Dermis blood vessel endothelial cell (primary cell): ENCODE data around the gene CAMTA1. TPM values are rescaled to one million over a fixed set of nuclear protein-coding genes. Genes with fewer than 3 reads are reported as not detected.
"Not testable (repeated sequence)": the region's sequence is repeated elsewhere in the genome, so short reads cannot be mapped to it uniquely, and the experiment has no call there.

ENCODE experiments used
- DNase-seq: peaks from one replicate; pipeline ENCODE4 v3.0.0; 2010
- total RNA-seq: library from RNA; depleted of rRNA; stranded (reverse); fragments of >200 nt; gene quantifications from 2 replicates; pipeline ENCODE4 v1.2.3, GENCODE V29; 2014

Gene CAMTA1
- total RNA-seq, 1 donor from 2014 or later = 58.4 TPM

- peak; percentile 31 for DNase-seq
Measured at GRCh38 chr1:7771823-7772299, 986.6 kb downstream of the CAMTA1 start.

- no peak for DNase-seq
Measured at GRCh38 chr1:7777591-7777990, 992.3 kb downstream of the CAMTA1 start.

- no peak for DNase-seq
Measured at GRCh38 chr1:7778133-7778628, 992.9 kb downstream of the CAMTA1 start.

GRCh38 chr1:7780976-7781375, 995.7 kb downstream of the CAMTA1 start:
- no peak for DNase-seq

- no peak for DNase-seq
Measured at GRCh38 chr1:7781501-7781900, 996.2 kb downstream of the CAMTA1 start.

GRCh38 chr1:7781923-7782495, 996.8 kb downstream of the CAMTA1 start:
- DNase-seq = no peak

GRCh38 chr1:7783178-7783711, 998.0 kb downstream of the CAMTA1 start:
- peak; percentile 70 for DNase-seq

GRCh38 chr1:7783826-7784491, 998.7 kb downstream of the CAMTA1 start, which contains the start of gene PER3:
Gene PER3 (plus strand): TSS chr1:7784291. CDS start chr1:7784878, 587 bp downstream.
- DNase-seq = peak; percentile 98

- peak; percentile 7 for DNase-seq
Measured at GRCh38 chr1:7784492-7785071, 999.3 kb downstream of the CAMTA1 start.

- no peak for DNase-seq
Measured at GRCh38 chr1:7785108-7785507, 999.9 kb downstream of the CAMTA1 start.

- DNase-seq = no peak
Measured at GRCh38 chr1:7786795-7787194, 1001.5 kb downstream of the CAMTA1 start.

- DNase-seq = no peak
Measured at GRCh38 chr1:7789828-7790227, 1004.6 kb downstream of the CAMTA1 start.

- not testable (repeated sequence) for DNase-seq
Measured at GRCh38 chr1:7791027-7791426, 1005.8 kb downstream of the CAMTA1 start.

GRCh38 chr1:7795406-7795805, 1010.2 kb downstream of the CAMTA1 start:
- no peak for DNase-seq

- no peak for DNase-seq
Measured at GRCh38 chr1:7805460-7805859, 1020.2 kb downstream of the CAMTA1 start.

GRCh38 chr1:7808253-7808844, 1023.1 kb downstream of the CAMTA1 start:
- DNase-seq = peak; percentile 67

- DNase-seq = no peak
Measured at GRCh38 chr1:7809742-7810141, 1024.5 kb downstream of the CAMTA1 start.

- peak; percentile 75 for DNase-seq
Measured at GRCh38 chr1:7810395-7810794, 1025.1 kb downstream of the CAMTA1 start.

GRCh38 chr1:7811476-7811875, 1026.2 kb downstream of the CAMTA1 start:
- no peak for DNase-seq

GRCh38 chr1:7813677-7814373, 1028.6 kb downstream of the CAMTA1 start:
- DNase-seq = no peak
